HEK293T (cell line): ENCODE results near the gene HSH2D.
"Not testable (repeated sequence)": the region's sequence is repeated elsewhere in the genome, so short reads cannot be mapped to it uniquely, and the experiment has no call there.

Experiments
- CTCF ChIA-PET: fragments of 350-600 bp; formaldehyde crosslinking; extraction: SDS; loops from one replicate; lab custom pipeline; 2021; ENCODE audit warnings: antibody characterized with exemption, inconsistent platforms; lab: Yijun Ruan, JAX
- POLR2A ChIA-PET: fragments of 350-600 bp; formaldehyde crosslinking; extraction: SDS; loops from one replicate; lab custom pipeline; 2020; ENCODE audit warnings: antibody characterized with exemption, inconsistent platforms; lab: Yijun Ruan, JAX
- DNase-seq: peaks from one replicate; pipeline ENCODE4 v3.0.0; 2012; ENCODE audit warnings: mixed read lengths; ENCODE audit errors: extremely low spot score
- ARNT ChIP-seq: fragments of 450-650 bp; IDR thresholded peaks from 2 replicates; pipeline ENCODE4 v1.6.1; 2017; ENCODE audit warnings: mild to moderate bottlenecking
- BHLHE40 ChIP-seq: fragments of 450-650 bp; IDR thresholded peaks from 2 replicates; pipeline ENCODE4 v1.6.1; 2016; ENCODE audit warnings: mild to moderate bottlenecking, moderate library complexity, borderline replicate concordance
- CTBP1 ChIP-seq: fragments of 450-650 bp; IDR thresholded peaks from 2 replicates; pipeline ENCODE4 v1.6.1; 2016; ENCODE audit warnings: borderline replicate concordance
- ELF4 ChIP-seq: fragments of 450-650 bp; IDR thresholded peaks from 2 replicates; pipeline ENCODE4 v1.6.1; 2017; ENCODE audit warnings: antibody characterized with exemption
- FOXA1 ChIP-seq: fragments of 450-650 bp; IDR thresholded peaks from 2 replicates; pipeline ENCODE4 v1.6.1; 2016; ENCODE audit warnings: mild to moderate bottlenecking
- FOXK2 ChIP-seq: fragments of 450-650 bp; IDR thresholded peaks from 2 replicates; pipeline ENCODE4 v1.6.1; 2016; ENCODE audit warnings: mild to moderate bottlenecking
- FOXM1 ChIP-seq: fragments of 450-650 bp; IDR thresholded peaks from 2 replicates; pipeline ENCODE4 v1.6.1; 2017; ENCODE audit warnings: mild to moderate bottlenecking, borderline replicate concordance
- HDGF ChIP-seq: fragments of 450-650 bp; IDR thresholded peaks from 2 replicates; pipeline ENCODE4 v1.6.1; 2017; ENCODE audit warnings: antibody characterized with exemption, borderline replicate concordance
- L3MBTL2 ChIP-seq: fragments of 450-650 bp; conservative IDR thresholded peaks from 2 replicates; pipeline ENCODE4 v1.6.1; 2016; ENCODE audit warnings: mild to moderate bottlenecking
- LEF1 ChIP-seq: fragments of 450-650 bp; IDR thresholded peaks from 2 replicates; pipeline ENCODE4 v1.6.1; 2017; ENCODE audit warnings: mild to moderate bottlenecking, borderline replicate concordance
- NFRKB ChIP-seq: fragments of 450-650 bp; IDR thresholded peaks from 2 replicates; pipeline ENCODE4 v1.6.1; 2016; ENCODE audit warnings: mild to moderate bottlenecking, moderate library complexity
- PKNOX1 ChIP-seq: fragments of 450-650 bp; IDR thresholded peaks from 2 replicates; pipeline ENCODE4 v1.6.1; 2016
- SP1 ChIP-seq: fragments of 450-650 bp; IDR thresholded peaks from 2 replicates; pipeline ENCODE4 v1.6.1; 2017
- SUZ12 ChIP-seq: fragments of 450-650 bp; IDR thresholded peaks from 2 replicates; pipeline ENCODE4 v1.6.1; 2016; ENCODE audit warnings: mild to moderate bottlenecking
- TARDBP ChIP-seq: fragments of 450-650 bp; IDR thresholded peaks from 2 replicates; pipeline ENCODE4 v1.6.1; 2016
- ZNF384 ChIP-seq: fragments of 450-650 bp; IDR thresholded peaks from 2 replicates; pipeline ENCODE4 v1.6.1; 2016

HSH2D gene

GRCh38 chr19:16098821-16099220, 44.7 kb upstream of the HSH2D start:
- TF ChIP-seq SP1 (no peak), ELF4 (no peak), LEF1 (no peak), TARDBP (no peak), BHLHE40 (no peak), ARNT (no peak), HDGF (no peak), ZNF384 (no peak), FOXM1 (no peak), L3MBTL2 (no peak), NFRKB (no peak), FOXK2 (no peak), PKNOX1 (no peak), SUZ12 (no peak), CTBP1 (no peak), FOXA1 (no peak)
- DNase-seq = no peak
- ChIA-PET CTCF (interaction anchor here (0.6 kb wide), 1 partner anchor 353 kb away, joined by 11 read pairs; no protein-coding TSS in a partner anchor), POLR2A (no interaction called here)

- CTCF ChIA-PET = interaction anchor here (0.6 kb wide), 1 partner anchor 354 kb away, joined by 11 read pairs; no protein-coding TSS in a partner anchor
- DNase-seq = not testable (repeated sequence)
- POLR2A ChIA-PET = interaction anchor here (1.8 kb wide), 1 partner anchor 12 kb away, joined by 7 read pairs; no protein-coding TSS in a partner anchor
Measured at GRCh38 chr19:16099314-16099965, 44.0 kb upstream of the HSH2D start.

- no peak for DNase-seq
- POLR2A ChIA-PET = interaction anchor here (1.8 kb wide), 1 partner anchor 11 kb away, joined by 7 read pairs; no protein-coding TSS in a partner anchor
- no peak for TF ChIP-seq TARDBP
- TF ChIP-seq BHLHE40 = no peak
- TF ChIP-seq FOXK2 = no peak
- TF ChIP-seq LEF1 = no peak
- TF ChIP-seq CTBP1 = no peak
- no peak for TF ChIP-seq SUZ12
- CTCF ChIA-PET = no interaction called here
Measured at GRCh38 chr19:16100524-16100923, 43.0 kb upstream of the HSH2D start.

GRCh38 chr19:16104722-16105121, 38.8 kb upstream of the HSH2D start:
- DNase-seq = no peak
- TF ChIP-seq FOXM1 (no peak), ARNT (no peak), HDGF (no peak), FOXK2 (no peak), CTBP1 (no peak), SUZ12 (no peak), SP1 (no peak), LEF1 (no peak), PKNOX1 (no peak), NFRKB (no peak), ELF4 (no peak), TARDBP (no peak), FOXA1 (no peak), ZNF384 (no peak), L3MBTL2 (no peak), BHLHE40 (no peak)
- ChIA-PET POLR2A (no interaction called here), CTCF (interaction anchor here (1.0 kb wide), 1 partner anchor 16 kb away, joined by 4 read pairs; no protein-coding TSS in a partner anchor)

GRCh38 chr19:16106121-16106520, 37.4 kb upstream of the HSH2D start:
- CTCF ChIA-PET = no interaction called here
- POLR2A ChIA-PET = no interaction called here
- TF ChIP-seq FOXA1 (no peak), NFRKB (no peak)
- DNase-seq = no peak

GRCh38 chr19:16111160-16111908, 32.2 kb upstream of the HSH2D start, which contains the start of gene RAB8A:
RAB8A (plus strand) TSS chr19:16111889; CDS start chr19:16111902, 13 bp downstream.
- ChIA-PET CTCF (interaction anchor here (0.6 to 0.7 kb wide), 2 partner anchors 66 to 1034 kb away, joined by 3 read pairs; no protein-coding TSS in a partner anchor), POLR2A (interaction anchor here (0.6 to 1.8 kb wide), 9 partner anchors 11 to 73 kb away, joined by 3 to 11 read pairs (median 5); partner anchors contain the start of genes FAM32A and TPM4)
- TF ChIP-seq ARNT (no peak), NFRKB (no peak), HDGF (0 out of 2 replicates have a peak, but pooled peaks have one; percentile 94), FOXM1 (peak; percentile 80; the same call in 1 of the 2 replicates), SP1 (no peak), PKNOX1 (peak; percentile 99), FOXK2 (no peak), SUZ12 (no peak), L3MBTL2 (peak; percentile 97), LEF1 (no peak), ELF4 (peak; percentile 72)
- DNase-seq = peak; percentile 97
